IgD-negative memory B cell (primary cell): ENCODE measurements around the gene RBFOX1. TPM values are rescaled to one million over a fixed set of nuclear protein-coding genes. Genes with fewer than 3 reads are reported as not detected.

ENCODE experiments used
- H3K27ac Mint-ChIP-seq, 3 donors: one replicate each; pipeline ENCODE4 v1.8.0; 2020 to 2022; ENCODE audit warnings: mild to moderate bottlenecking in 3 of 3, mixed read lengths in 3 of 3, moderate library complexity in 1 of 3
- H3K27me3 Mint-ChIP-seq: one replicate; pipeline ENCODE4 v1.8.0; 2021; ENCODE audit warnings: mixed read lengths
- H3K36me3 Mint-ChIP-seq: one replicate; pipeline ENCODE4 v1.8.0; 2020; ENCODE audit warnings: mild to moderate bottlenecking, mixed read lengths
- H3K4me1 Mint-ChIP-seq, 3 donors: one replicate each; pipeline ENCODE4 v1.8.0; 2020 to 2022; ENCODE audit warnings: mixed read lengths in 3 of 3, mild to moderate bottlenecking in 1 of 3
- H3K4me3 Mint-ChIP-seq, 4 donors: one replicate each; pipeline ENCODE4 v1.8.0; 2020 to 2022; ENCODE audit warnings: mild to moderate bottlenecking in 4 of 4, mixed read lengths in 4 of 4, moderate library complexity in 3 of 4
- H3K9me3 Mint-ChIP-seq, 3 donors: one replicate each; pipeline ENCODE4 v1.8.0; 2020 to 2021; ENCODE audit warnings: mixed read lengths in 3 of 3, mild to moderate bottlenecking in 1 of 3
- polyA plus RNA-seq: library from polyadenylated mRNA; unstranded; fragments of 300-500 nt; fragmentation: Illumina TruSeq; gene quantifications from one replicate; pipeline ENCODE4 v1.2.3, GENCODE V29; 2021

RBFOX1 gene
- polyA plus RNA-seq, 1 donor from 2014 or later: not detected

DNA sequence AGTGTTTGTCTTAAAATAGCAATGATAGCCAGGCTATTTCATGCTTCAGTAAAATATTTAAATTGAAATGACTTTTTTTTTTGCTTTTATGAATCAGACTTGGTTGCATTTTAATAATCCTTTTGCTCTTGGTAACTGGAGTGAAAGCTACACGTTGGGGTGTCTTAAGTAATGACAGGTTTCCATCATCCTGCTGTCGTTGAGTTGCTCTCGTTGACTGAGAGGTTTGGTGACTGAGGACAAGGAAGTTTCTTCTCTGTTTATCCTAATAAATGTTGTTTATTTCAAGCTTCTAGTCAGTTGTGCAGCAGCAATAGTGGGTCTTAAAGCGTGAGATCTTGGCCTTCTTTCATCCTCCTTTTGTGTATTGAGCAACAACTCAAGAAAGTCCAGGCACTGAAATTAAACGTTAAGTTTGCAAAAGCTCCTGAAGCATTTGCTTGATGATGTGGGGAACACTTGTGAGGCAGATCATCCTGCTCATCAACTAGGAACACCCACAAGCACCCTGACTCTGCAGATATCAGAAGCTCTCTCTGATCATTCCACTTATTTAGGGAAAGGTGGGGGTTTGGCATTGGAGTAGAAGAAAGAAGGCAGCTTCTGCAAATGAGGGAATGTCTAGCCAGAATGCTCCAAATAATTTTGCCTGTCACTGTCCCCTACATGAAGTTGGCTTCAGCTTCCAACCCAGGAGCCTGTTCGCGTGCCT is 179.1 kb downstream of the RBFOX1 start:
- no peak overlapping the region for H3K27ac Mint-ChIP-seq
- no peaks in the 10 kb centered on the region for H3K36me3 Mint-ChIP-seq
- H3K9me3 Mint-ChIP-seq: peaks cover 0 to 20% (median 9%) of the 10 kb centered on the region in 3 donors
- peak overlapping the region in 1 of 4 donors; percentile 47 for H3K4me3 Mint-ChIP-seq
- H3K27me3 Mint-ChIP-seq: no peaks in the 10 kb centered on the region
- H3K4me1 Mint-ChIP-seq: no peaks in the 10 kb centered on the region

GRCh38 chr16:7512503-7512902 is 179.9 kb downstream of the RBFOX1 start:
- Mint-ChIP-seq H3K36me3 (no peaks in the 10 kb centered on the region), H3K4me3 (no peak overlapping the region), H3K9me3 (peaks cover 0 to 23% (median 9%) of the 10 kb centered on the region in 3 donors), H3K27me3 (no peaks in the 10 kb centered on the region), H3K4me1 (no peaks in the 10 kb centered on the region), H3K27ac (no peak overlapping the region)

GRCh38 chr16:7513429-7513828 is 180.8 kb downstream of the RBFOX1 start:
- Mint-ChIP-seq H3K27ac (no peak overlapping the region), H3K36me3 (no peaks in the 10 kb centered on the region), H3K4me1 (no peaks in the 10 kb centered on the region)

DNA sequence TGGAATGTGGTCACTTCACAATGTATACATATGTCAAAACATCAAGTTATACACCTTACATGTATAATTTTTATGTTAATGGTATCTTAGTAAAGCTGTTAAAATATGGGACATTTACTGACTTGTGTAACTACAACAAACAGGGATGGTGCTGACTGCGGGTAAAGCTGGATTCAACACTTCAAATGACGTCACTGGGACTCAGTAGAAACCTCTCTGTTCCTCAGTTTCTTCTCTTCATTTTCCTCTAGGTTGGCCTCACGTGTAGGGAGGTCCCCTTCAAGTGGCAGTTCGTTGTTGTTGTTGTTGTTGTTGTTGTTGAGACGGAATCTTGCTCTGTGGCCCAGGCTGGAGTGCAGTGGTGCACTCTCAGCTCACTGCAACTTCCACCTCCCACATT is 182.9 kb downstream of the RBFOX1 start:
- H3K36me3 Mint-ChIP-seq: no peaks in the 10 kb centered on the region
- H3K4me3 Mint-ChIP-seq: no peak overlapping the region
- H3K4me1 Mint-ChIP-seq: no peaks in the 10 kb centered on the region
- no peaks in the 10 kb centered on the region for H3K27me3 Mint-ChIP-seq
- peaks cover 3 to 20% (median 7%) of the 10 kb centered on the region in 3 donors for H3K9me3 Mint-ChIP-seq
- H3K27ac Mint-ChIP-seq: no peak overlapping the region

More at GRCh38 chr16:7513429-7513828, 180.8 kb downstream of the RBFOX1 start:
- peaks cover 0 to 23% (median 9%) of the 10 kb centered on the region in 3 donors for H3K9me3 Mint-ChIP-seq
- no peaks in the 10 kb centered on the region for H3K27me3 Mint-ChIP-seq
- no peak overlapping the region for H3K4me3 Mint-ChIP-seq

DNA sequence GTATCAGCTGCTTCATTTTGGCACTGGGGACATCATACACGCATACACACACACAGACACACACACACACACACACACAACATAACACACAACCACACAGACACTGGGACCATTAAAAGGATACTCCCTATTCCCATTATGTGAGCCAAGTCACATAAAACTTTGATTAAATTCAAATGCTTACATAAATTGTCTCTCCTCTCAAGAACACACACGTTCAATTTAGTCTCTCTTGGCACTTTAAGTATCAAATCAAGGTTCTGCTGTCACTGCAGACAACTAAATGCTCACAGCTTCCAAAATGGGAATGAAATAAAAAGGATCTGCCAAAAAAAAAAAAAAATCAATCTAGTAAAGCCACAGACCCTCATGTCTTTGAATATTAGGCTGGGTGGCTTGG is 184.9 kb downstream of the RBFOX1 start:
- H3K27ac Mint-ChIP-seq: no peak overlapping the region
- H3K4me1 Mint-ChIP-seq: no peaks in the 10 kb centered on the region
- H3K9me3 Mint-ChIP-seq: peaks cover 3 to 24% (median 7%) of the 10 kb centered on the region in 3 donors
- no peak overlapping the region for H3K4me3 Mint-ChIP-seq
- H3K27me3 Mint-ChIP-seq: no peaks in the 10 kb centered on the region
- no peaks in the 10 kb centered on the region for H3K36me3 Mint-ChIP-seq

DNA sequence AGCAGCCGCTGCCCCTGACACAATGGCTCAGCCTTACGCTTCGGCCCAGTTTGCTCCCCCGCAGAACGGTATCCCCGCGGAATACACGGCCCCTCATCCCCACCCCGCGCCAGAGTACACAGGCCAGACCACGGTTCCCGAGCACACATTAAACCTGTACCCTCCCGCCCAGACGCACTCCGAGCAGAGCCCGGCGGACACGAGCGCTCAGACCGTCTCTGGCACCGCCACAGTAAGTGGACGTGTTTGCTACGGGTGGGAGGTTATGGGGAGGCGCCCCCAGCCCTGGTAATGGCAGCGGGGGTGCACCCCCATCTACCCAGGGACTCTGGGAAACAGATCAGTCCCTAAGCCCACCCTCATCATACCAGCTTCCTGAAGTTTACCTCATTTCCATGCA is 185.5 kb downstream of the RBFOX1 start:
- Mint-ChIP-seq H3K27me3 (no peaks in the 10 kb centered on the region), H3K36me3 (no peaks in the 10 kb centered on the region), H3K9me3 (peaks cover 3 to 24% (median 7%) of the 10 kb centered on the region in 3 donors), H3K27ac (no peak overlapping the region), H3K4me1 (no peaks in the 10 kb centered on the region), H3K4me3 (no peak overlapping the region)

DNA sequence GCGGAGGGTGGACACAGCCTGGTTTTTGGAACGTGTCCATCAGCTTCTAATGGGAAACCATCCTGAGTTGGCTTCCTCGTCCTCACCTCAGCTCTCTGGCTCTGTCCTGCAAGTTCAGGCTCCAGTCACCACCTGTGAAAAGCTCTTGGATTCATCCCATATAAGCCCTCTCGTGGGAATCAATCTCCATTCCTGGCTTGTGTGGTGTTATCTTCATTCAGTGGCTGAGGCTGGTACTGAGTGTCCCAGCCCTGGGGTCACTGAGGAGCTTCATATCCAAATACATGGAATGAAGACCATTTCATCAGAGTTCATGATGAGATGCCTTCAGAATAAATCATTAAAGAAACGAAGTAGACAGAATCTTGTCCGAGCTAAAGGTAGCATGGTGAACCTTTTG is 189.2 kb downstream of the RBFOX1 start:
- Mint-ChIP-seq H3K36me3 (no peaks in the 10 kb centered on the region), H3K27ac (no peak overlapping the region), H3K4me1 (no peaks in the 10 kb centered on the region), H3K9me3 (peaks cover 0 to 20% (median 5%) of the 10 kb centered on the region in 3 donors), H3K4me3 (no peak overlapping the region), H3K27me3 (no peaks in the 10 kb centered on the region)

DNA sequence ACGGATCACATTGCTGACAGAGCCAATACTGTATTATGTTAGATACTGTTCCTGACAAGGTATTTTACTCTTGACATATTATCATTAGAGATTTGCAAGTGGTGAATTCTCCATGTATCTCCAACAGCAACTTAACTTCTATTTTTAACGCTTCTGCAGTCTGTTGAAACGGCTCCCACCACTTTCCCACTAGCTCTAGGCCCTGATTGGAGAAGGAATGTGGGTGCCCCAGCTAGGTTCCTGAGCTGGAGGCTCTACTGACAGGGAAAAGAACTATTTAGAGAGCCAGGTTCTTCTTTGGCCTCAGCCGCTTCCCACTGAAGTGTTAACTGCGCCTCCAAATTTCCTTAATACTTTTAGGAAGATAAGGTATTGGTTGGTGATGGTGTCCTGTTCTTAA is 191.8 kb downstream of the RBFOX1 start:
- Mint-ChIP-seq H3K4me1 (no peaks in the 10 kb centered on the region), H3K9me3 (peaks cover 0 to 19% (median 5%) of the 10 kb centered on the region in 3 donors), H3K27ac (peak overlapping the region in 1 of 3 donors; percentile 52), H3K27me3 (no peaks in the 10 kb centered on the region), H3K36me3 (no peaks in the 10 kb centered on the region), H3K4me3 (no peak overlapping the region)

GRCh38 chr16:7526736-7527135 is 194.1 kb downstream of the RBFOX1 start:
- Mint-ChIP-seq H3K36me3 (no peaks in the 10 kb centered on the region), H3K4me1 (no peaks in the 10 kb centered on the region), H3K27me3 (no peaks in the 10 kb centered on the region), H3K27ac (no peak overlapping the region), H3K9me3 (peaks cover 0 to 6% (median 2%) of the 10 kb centered on the region in 3 donors), H3K4me3 (no peak overlapping the region)

- H3K9me3 Mint-ChIP-seq: peaks cover 1 to 10% (median 2%) of the 10 kb centered on the region in 3 donors
- H3K4me3 Mint-ChIP-seq: no peak overlapping the region
- no peaks in the 10 kb centered on the region for H3K27me3 Mint-ChIP-seq
- no peak overlapping the region for H3K27ac Mint-ChIP-seq
- H3K4me1 Mint-ChIP-seq: no peaks in the 10 kb centered on the region
- H3K36me3 Mint-ChIP-seq: no peaks in the 10 kb centered on the region
Observed at GRCh38 chr16:7532534-7532933, 199.9 kb downstream of the RBFOX1 start.

- Mint-ChIP-seq H3K9me3 (peaks cover 2 to 16% (median 12%) of the 10 kb centered on the region in 3 donors), H3K4me3 (no peak overlapping the region), H3K4me1 (no peaks in the 10 kb centered on the region), H3K27ac (no peak overlapping the region), H3K36me3 (no peaks in the 10 kb centered on the region), H3K27me3 (no peaks in the 10 kb centered on the region)
Observed at GRCh38 chr16:7534749-7535148, 202.1 kb downstream of the RBFOX1 start.

- H3K4me1 Mint-ChIP-seq: no peaks in the 10 kb centered on the region
- H3K27ac Mint-ChIP-seq: no peak overlapping the region
Observed at GRCh38 chr16:7541026-7541425, 208.4 kb downstream of the RBFOX1 start.

DNA sequence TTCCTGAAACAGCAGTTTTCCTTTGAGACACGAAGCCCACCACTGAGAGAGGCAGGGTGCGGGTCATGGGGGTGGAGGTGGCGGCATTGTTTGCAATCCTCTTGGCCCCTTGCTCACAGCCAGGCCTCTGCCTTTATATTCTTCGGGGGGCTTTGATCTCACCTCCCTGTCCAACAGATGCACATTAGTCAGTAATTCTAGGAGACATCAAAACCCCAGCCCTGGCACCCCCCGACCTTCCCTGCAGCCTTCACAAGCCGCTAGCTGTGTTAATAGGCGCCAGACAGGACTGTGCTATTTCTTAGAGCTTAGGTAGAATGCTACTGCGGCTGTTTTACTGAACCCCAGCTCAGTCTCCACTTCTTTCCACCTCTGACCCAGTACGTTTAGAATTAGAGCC is 212.6 kb downstream of the RBFOX1 start:
- Mint-ChIP-seq H3K36me3 (no peaks in the 10 kb centered on the region), H3K9me3 (peaks cover 1 to 5% (median 4%) of the 10 kb centered on the region in 3 donors), H3K4me3 (no peak overlapping the region), H3K27me3 (no peaks in the 10 kb centered on the region), H3K27ac (no peak overlapping the region), H3K4me1 (no peaks in the 10 kb centered on the region)

More at GRCh38 chr16:7541026-7541425, 208.4 kb downstream of the RBFOX1 start:
- Mint-ChIP-seq H3K9me3 (peaks cover under 1 to 14% (median 11%) of the 10 kb centered on the region in 3 donors), H3K36me3 (no peaks in the 10 kb centered on the region), H3K27me3 (no peaks in the 10 kb centered on the region), H3K4me3 (no peak overlapping the region)

DNA sequence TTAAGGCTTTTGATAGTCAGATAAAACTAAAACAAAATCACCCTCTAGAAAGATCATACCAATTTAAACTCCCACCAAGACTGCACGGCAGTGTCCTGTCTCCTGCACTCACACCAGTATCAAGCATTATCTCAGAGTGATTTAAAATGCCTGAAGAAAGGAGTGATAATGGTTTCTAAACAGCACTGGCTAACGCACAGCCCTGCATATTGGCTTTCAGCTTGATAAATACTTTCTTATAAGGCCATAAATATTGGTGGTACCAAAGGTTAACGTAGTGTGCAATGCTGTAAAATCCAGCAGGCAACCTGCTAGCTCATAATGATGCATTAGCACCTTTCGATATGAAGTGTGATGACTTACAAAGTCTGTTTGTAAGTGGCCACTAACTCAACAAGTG is 214.3 kb downstream of the RBFOX1 start:
- Mint-ChIP-seq H3K4me1 (no peaks in the 10 kb centered on the region), H3K27me3 (no peaks in the 10 kb centered on the region), H3K9me3 (peaks cover 3 to 8% (median 4%) of the 10 kb centered on the region in 3 donors), H3K4me3 (no peak overlapping the region), H3K27ac (no peak overlapping the region), H3K36me3 (no peaks in the 10 kb centered on the region)

GRCh38 chr16:7547736-7548135 is 215.1 kb downstream of the RBFOX1 start:
- Mint-ChIP-seq H3K36me3 (no peaks in the 10 kb centered on the region), H3K9me3 (peaks cover 4 to 8% (median 5%) of the 10 kb centered on the region in 3 donors), H3K27me3 (no peaks in the 10 kb centered on the region), H3K4me1 (no peaks in the 10 kb centered on the region), H3K27ac (no peak overlapping the region), H3K4me3 (no peak overlapping the region)

- no peaks in the 10 kb centered on the region for H3K4me1 Mint-ChIP-seq
- peaks cover 4 to 8% (median 5%) of the 10 kb centered on the region in 3 donors for H3K9me3 Mint-ChIP-seq
- H3K27ac Mint-ChIP-seq: no peak overlapping the region
- no peak overlapping the region for H3K4me3 Mint-ChIP-seq
- no peaks in the 10 kb centered on the region for H3K36me3 Mint-ChIP-seq
- no peaks in the 10 kb centered on the region for H3K27me3 Mint-ChIP-seq
Observed at GRCh38 chr16:7548796-7549318, 216.2 kb downstream of the RBFOX1 start.
